SU-DHL-6 (cell line): ENCODE measurements around the gene TAS2R19.

Experiments
- H2AFZ ChIP-seq: fragments of 200-600 bp; sonication (generic); 2 replicates; pipeline ENCODE4 v1.6.1; 2014; ENCODE audit warnings: low read depth, mild to moderate bottlenecking, moderate library complexity, mixed read lengths, antibody characterized with exemption, low read length; ENCODE audit not compliant: severe bottlenecking
- H3F3A ChIP-seq: fragments of 200-600 bp; shearing (Covaris generic); 2 replicates; pipeline ENCODE4 v1.6.0; 2016; ENCODE audit warnings: antibody characterized with exemption, mild to moderate bottlenecking; ENCODE audit not compliant: insufficient read depth
- H3K27ac ChIP-seq: fragments of 200-600 bp; sonication (generic); 2 replicates; pipeline ENCODE4 v1.5.1; 2016; ENCODE audit warnings: low read depth, mild to moderate bottlenecking, low read length, moderate library complexity, mixed read lengths
- H3K27me3 ChIP-seq: fragments of 200-600 bp; sonication (generic), shearing (Covaris generic); 2 replicates; pipeline ENCODE4 v1.6.0; 2014; ENCODE audit warnings: mild to moderate bottlenecking, low read length
- H3K36me3 ChIP-seq: fragments of 200-600 bp; sonication (generic); 2 replicates; pipeline ENCODE4 v1.6.1; 2014; ENCODE audit warnings: mild to moderate bottlenecking, low read length, mixed read lengths
- H3K4me2 ChIP-seq: fragments of 300-600, 200-600 bp; shearing (Covaris generic), sonication (generic); 2 replicates; pipeline ENCODE4 v1.6.0; 2014; ENCODE audit warnings: low read length, low read depth, mild to moderate bottlenecking; ENCODE audit not compliant: poor library complexity, severe bottlenecking
- H3K4me3 ChIP-seq: fragments of 200-600 bp; sonication (generic); 2 replicates; pipeline ENCODE4 v1.5.1; 2014; ENCODE audit warnings: antibody characterized with exemption, low read length, mild to moderate bottlenecking, mixed read lengths; ENCODE audit not compliant: insufficient read depth, poor library complexity, severe bottlenecking
- H3K79me2 ChIP-seq: fragments of 200-600 bp; sonication (generic); 2 replicates; pipeline ENCODE4 v1.6.1; 2014; ENCODE audit warnings: mild to moderate bottlenecking, low read length, moderate library complexity; ENCODE audit not compliant: insufficient read depth
- H3K9ac ChIP-seq: fragments of 200-600 bp; sonication (generic); 2 replicates; pipeline ENCODE4 v1.7.0; 2014; ENCODE audit warnings: mild to moderate bottlenecking, low read length
- H3K9me2 ChIP-seq: fragments of 200-600 bp; sonication (generic); replicated peaks from 2 replicates; pipeline ENCODE4 v1.6.1; 2014; ENCODE audit warnings: low read length; ENCODE audit not compliant: insufficient read depth
- H3K9me3 ChIP-seq: fragments of 200-600 bp; sonication (generic); 2 replicates; pipeline ENCODE4 v1.6.1; 2014; ENCODE audit warnings: low read length, mixed read lengths; ENCODE audit not compliant: insufficient read depth
- H4K20me1 ChIP-seq: fragments of 200-600 bp; sonication (generic); 2 replicates; pipeline ENCODE4 v1.6.1; 2014; ENCODE audit warnings: low read depth, mild to moderate bottlenecking, antibody characterized with exemption, low read length, moderate library complexity, mixed read lengths
- CTCF ChIP-seq: fragments of 200-600 bp; sonication (generic); IDR thresholded peaks from one replicate; pipeline ENCODE4 v1.5.1; 2017; ENCODE audit warnings: antibody characterized with exemption, mild to moderate bottlenecking, low read length, moderate library complexity; ENCODE audit not compliant: insufficient read depth, poor library complexity, severe bottlenecking
- EZH2phosphoT487 ChIP-seq: fragments of 200-600 bp; sonication (generic), shearing (Covaris generic); conservative IDR thresholded peaks from 2 replicates; pipeline ENCODE4 v1.6.1; 2018; ENCODE audit warnings: mild to moderate bottlenecking, antibody characterized with exemption, low read length, moderate library complexity, mixed read lengths

Gene TAS2R19

DNA sequence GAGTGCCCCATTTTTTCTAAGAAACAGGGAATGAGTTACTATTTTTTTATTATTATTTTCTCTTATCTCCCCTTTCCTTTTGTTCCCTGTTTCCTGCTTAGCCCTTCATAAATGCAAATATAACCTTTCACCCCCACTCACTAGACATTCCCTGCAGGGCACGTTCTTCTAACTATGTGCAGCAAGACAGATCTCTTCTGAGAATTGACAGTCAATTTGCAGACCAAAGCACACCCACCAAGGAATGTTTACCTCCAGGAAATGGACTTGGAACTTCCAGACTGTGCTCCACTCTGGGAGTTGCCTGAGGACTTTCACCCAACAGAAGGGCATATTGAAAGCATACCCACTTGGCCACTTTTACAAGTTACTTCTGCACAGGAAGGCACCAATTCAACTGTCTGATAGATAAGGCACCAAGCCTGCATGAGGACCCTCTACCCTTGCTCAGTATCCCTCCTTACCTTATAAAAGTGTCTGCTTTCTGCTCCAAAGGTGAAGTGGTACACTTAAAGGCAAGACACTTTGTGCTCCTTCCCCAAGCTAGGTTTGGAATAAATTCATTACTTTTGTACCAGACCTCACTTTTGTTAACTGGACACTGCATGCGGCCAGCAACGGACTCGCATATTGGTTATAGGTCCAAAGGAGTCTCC is 6.5 kb downstream of the TAS2R19 start:
- Histone ChIP-seq H3K27me3 (no peaks in the 10 kb centered on the region), H3K9me2 (no peaks in the 10 kb centered on the region), H3K27ac (no peak overlapping the region), H2AFZ (no peak overlapping the region), H3K4me3 (no peak overlapping the region), H4K20me1 (no peaks in the 10 kb centered on the region), H3K79me2 (no peaks in the 10 kb centered on the region), H3K36me3 (no peaks in the 10 kb centered on the region), H3K4me2 (no peak overlapping the region), H3K9me3 (no peaks in the 10 kb centered on the region), H3F3A (no peaks in the 10 kb centered on the region), H3K9ac (no peak overlapping the region)
- TF ChIP-seq EZH2phosphoT487, result no peak
- no peak for TF ChIP-seq CTCF

DNA sequence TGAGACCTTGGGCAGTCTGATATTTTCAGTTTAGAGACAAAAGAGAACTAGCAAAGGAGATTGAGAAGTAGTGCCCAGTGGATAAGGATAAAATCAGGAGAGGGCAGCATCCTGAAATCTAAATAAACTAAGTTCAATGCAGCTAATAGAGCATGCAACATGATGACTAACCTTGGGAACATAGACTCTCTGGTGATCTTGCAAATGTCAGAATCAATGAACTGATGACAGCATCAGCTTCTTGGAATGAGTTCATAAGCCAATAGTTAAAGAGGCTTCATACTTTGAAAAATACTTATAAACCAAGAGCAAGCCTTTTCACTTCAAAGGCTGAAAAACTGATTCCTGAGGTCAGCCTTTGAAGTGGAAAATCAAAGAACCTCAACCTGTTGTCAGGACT is 8.2 kb downstream of the TAS2R19 start:
- Histone ChIP-seq H3K79me2 (no peaks in the 10 kb centered on the region), H3K27ac (no peak overlapping the region), H3K9me2 (no peaks in the 10 kb centered on the region), H4K20me1 (no peaks in the 10 kb centered on the region), H3K9ac (no peak overlapping the region), H2AFZ (no peak overlapping the region), H3K9me3 (no peaks in the 10 kb centered on the region), H3K4me3 (no peak overlapping the region), H3K4me2 (no peak overlapping the region), H3K27me3 (no peaks in the 10 kb centered on the region), H3K36me3 (no peaks in the 10 kb centered on the region), H3F3A (no peaks in the 10 kb centered on the region)
- TF ChIP-seq CTCF (no peak), EZH2phosphoT487 (no peak)

DNA sequence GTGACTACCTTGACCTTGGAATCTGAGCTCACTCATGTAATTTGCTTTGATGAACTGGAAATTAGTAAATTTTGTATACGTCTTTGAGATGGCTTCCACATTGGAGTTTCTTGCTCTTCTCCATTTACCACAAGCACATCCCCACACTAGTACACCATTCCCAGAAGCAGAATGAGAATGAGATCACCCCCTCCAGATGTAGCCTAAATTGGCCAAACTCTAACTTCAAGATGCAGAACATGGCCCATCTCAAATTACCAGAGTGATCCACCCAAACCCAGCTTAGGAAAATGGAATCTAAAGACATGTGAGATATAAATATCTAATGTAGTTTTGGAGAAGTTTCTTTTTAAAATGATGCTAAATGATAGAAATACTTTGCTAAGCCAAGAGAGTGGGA is 14.8 kb downstream of the TAS2R19 start:
- H2AFZ ChIP-seq, result no peak overlapping the region
- no peaks in the 10 kb centered on the region for H3K9me2 ChIP-seq
- H3K4me3 ChIP-seq, result no peak overlapping the region
- no peak overlapping the region for H3K27ac ChIP-seq
- TF ChIP-seq CTCF (no peak), EZH2phosphoT487 (no peak)
- H3K9me3 ChIP-seq, result no peaks in the 10 kb centered on the region
- no peaks in the 10 kb centered on the region for H3K27me3 ChIP-seq
- no peak overlapping the region for H3K4me2 ChIP-seq
- H3F3A ChIP-seq, result no peaks in the 10 kb centered on the region
- H3K79me2 ChIP-seq, result no peaks in the 10 kb centered on the region
- H3K36me3 ChIP-seq, result no peaks in the 10 kb centered on the region
- H4K20me1 ChIP-seq, result no peaks in the 10 kb centered on the region
- H3K9ac ChIP-seq, result no peak overlapping the region
